NCI-H2107 treated with DMSO at 0.1 percent for 48 hours (cell line): ENCODE data around the gene MRPL20.
A peak's percentile ranks its signal among the peaks of the same experiment; 100 is the strongest.
"Not testable (repeated sequence)": the region's sequence is repeated elsewhere in the genome, so short reads cannot be mapped to it uniquely, and the experiment has no call there.

ENCODE experiments used
- DNase-seq: peaks from one replicate; lab custom pipeline; 2025; ENCODE audit not compliant: unreplicated experiment; lab: John Stamatoyannopoulos, UW

The MRPL20 gene

DNA sequence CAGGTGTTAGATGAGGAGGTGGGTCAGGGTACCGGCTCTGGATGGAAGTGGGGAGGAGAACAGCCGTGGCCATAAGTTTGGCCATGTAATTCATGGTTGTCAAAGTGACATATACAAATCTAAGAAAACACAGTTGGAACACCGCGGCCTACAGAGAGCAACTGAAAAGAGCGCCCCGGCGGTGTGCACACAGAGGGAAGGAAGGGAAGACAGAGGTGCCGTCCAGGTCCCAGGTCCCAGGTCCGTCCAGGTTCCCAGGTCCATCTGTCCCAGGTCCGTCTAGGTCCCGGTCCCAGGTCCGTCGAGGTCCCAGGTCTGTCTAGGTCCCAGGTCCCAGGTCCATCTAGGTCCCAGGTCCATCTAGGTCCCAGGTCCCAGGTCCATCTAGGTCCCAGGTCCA, 4.5 kb upstream of the MRPL20 start:
- DNase-seq, result no peak

DNA sequence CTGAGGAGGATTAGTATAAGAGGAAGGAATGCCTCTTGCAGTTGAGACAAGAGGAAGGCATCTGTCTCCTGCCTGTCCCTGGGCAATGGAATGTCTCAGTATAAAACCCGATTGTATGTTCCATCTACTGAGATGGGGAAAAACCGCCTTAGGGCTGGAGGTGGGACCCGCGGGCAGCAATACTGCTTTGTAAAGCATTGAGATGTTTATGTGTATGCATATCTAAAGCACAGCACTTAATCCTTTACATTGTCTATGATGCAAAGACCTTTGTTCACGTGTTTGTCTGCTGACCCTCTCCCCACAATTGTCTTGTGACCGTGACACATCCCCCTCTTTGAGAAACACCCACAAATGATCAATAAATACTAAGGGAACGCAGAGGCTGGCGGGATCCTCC, 3.1 kb upstream of the MRPL20 start:
- not testable (repeated sequence) for DNase-seq

DNA sequence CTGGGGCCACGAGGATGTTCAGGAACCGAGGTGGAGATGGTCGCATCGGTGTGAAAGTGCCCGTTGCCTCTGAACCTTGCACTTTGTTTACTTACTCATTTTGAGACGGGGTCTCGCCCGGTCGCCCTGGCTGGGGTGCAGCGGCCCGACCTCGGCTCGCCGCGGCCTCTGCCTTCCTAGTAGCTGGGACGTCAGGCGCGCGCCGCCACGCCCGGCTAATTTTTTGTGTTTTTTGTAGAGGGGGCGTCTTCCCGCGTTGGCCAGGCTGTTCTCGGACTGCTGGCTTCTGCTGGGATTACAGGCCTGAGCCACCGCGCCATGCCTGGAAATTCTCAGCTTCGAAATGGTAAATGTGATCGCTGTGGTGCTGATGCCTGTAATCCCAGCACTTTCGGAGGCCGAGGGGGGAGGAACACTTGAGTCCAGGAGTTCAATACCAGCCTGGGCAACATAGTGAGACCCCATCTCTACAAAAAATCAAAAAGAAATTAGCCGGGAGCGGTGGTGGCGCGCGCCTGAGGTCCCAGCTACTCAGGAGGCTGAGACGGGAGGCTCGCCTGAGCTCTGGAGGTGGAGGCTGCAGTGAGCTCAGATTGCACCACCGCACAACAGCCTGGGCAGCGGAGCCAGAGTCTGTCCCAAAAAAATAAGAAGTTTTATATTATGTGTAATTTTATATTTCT, 684 bp upstream of the MRPL20 start:
- no peak for DNase-seq

DNA sequence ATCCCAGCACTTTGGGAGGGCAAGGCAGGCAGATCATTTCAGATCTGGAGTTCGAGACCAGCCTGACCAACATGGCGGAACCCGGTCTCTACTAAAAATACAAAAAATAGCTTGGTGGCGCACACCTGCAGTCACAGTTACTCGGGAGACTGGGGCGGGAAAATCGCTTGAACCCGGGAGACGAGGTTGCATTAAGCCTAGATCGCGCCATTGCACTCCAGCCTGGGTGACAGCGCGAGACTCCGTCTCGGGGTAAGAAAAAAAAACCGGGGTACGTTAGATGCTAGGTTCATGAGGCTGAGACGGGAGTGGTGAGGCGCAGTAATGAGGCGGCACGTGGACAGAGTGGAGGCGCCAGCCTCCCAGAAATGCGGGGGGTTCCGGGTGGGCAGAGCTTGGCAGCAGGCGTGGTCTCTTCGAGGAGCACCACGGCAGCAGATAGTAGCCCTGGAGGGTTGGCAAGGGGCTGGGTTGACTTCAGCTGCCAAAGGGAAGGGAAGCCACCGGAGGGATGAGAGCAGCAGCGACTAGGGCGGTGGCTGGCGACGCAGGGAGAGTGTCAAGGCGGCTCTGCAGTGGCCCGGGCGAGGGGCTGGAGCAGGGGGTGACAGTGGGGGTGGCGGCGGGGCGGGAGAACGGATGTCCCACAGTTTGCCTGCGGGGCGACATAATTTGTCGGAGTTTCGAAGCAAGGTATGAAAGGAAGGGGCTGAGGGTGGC, 832 bp downstream of the MRPL20 start:
- DNase-seq, result no peak

DNA sequence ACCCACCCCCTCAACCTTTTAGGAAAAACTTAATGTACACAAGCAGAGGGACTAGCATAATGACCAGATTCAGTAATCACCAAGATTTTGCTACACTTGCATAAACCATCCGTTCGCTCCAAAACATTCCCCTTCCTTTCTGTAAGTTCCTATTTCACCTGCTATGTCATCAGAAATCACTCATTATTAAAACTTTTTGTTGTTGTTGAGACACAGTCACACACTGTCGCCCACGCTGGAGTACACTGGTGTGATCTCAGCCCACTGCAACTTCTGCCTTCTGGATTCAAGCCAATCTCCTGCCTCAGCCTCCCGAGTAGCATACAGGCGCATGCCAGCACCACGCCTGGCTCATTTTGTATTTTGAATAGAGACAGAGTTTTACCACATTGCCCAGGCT, 3.4 kb downstream of the MRPL20 start:
- no peak for DNase-seq

DNA sequence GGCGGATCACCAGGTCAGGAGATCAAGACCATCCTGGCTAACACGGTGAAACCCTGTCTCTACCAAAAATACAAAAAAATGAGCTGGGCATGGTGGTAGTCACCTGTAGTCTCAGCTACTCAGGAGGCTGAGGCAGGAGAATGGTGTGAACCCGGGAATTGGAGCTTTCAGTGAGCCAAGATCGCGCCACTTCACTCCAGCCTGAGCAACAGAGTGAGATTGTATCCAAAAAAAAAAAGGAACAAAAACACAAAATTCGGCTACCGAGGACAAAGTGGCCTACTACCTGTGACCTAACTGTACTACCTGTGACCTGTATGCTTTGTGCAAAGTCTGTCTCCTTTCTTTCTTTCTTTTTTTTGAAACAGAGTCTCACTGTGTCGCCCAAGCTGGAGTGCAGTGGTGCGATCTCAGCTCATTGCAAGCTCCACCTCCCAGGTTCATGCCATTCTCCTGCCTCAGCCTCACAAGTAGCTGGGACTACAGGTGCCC, 4.1 kb downstream of the MRPL20 start:
- DNase-seq, result not testable (repeated sequence)

DNA sequence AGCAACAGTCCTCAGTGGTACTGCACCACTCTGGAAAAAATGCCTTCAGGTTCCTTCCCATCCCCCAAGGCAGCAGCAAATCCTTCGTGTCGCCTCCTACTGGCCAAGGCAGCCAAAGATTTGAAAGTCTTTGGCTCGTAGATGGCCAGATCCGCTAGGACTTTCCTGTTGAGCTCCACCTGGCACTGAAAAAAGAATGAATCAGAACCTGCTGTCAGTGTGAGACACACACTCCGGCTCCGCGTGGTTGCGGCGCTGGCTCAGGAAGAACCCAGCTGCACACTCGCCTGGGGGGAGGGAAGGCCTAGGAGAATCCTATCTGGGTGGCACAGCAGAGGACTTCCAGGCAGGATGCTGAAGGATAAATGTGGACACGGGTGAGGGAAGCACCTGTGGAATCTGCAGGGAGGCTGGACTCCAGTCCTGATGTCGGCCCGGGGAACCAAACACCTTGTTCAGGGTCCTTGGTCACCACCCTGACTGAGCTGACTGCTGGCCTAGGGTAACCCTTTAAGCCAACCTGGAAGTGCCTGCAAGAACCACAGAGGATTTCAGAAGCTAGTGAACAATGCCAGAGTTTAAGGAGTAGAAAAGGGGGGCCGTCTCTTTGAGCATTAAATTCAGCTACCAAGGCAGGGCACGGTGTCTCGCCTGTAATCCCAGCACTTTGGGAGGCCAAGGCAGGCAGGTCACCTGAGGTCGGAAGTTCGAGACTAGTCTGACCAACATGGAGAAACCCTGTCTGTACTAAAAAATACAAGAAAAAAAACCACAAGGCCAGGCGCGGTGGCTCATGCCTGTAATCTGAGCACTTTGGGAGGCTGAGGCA, 4.8 kb downstream of the MRPL20 start:
- DNase-seq, result no peak

DNA sequence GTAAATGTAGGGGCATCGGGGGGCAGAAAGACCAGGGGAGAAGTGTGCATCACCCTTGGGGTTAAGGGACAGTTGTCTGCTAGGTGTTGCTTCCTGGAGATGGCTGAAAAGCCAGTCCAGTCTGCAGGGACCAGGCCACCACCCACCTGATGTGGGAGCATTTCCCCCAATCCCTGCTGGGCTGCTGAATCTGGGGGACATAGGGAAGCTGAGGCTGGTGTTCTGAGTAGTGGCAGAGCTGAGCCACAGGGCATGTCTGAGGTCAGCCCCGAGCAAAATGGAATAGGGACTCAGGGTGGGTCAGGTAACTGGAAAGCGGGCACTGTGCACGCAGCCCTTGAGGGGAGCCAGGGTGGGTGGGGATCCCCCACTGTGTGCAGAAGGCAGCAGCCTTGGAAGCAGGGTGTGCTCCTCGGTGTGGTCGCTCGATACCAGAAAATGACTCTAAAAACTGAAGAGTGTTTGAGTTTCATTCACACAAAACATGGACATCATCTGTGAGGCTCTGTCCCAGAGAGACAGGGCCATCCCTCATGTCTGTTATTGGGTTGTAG, 5.6 kb downstream of the MRPL20 start:
- no peak for DNase-seq

DNA sequence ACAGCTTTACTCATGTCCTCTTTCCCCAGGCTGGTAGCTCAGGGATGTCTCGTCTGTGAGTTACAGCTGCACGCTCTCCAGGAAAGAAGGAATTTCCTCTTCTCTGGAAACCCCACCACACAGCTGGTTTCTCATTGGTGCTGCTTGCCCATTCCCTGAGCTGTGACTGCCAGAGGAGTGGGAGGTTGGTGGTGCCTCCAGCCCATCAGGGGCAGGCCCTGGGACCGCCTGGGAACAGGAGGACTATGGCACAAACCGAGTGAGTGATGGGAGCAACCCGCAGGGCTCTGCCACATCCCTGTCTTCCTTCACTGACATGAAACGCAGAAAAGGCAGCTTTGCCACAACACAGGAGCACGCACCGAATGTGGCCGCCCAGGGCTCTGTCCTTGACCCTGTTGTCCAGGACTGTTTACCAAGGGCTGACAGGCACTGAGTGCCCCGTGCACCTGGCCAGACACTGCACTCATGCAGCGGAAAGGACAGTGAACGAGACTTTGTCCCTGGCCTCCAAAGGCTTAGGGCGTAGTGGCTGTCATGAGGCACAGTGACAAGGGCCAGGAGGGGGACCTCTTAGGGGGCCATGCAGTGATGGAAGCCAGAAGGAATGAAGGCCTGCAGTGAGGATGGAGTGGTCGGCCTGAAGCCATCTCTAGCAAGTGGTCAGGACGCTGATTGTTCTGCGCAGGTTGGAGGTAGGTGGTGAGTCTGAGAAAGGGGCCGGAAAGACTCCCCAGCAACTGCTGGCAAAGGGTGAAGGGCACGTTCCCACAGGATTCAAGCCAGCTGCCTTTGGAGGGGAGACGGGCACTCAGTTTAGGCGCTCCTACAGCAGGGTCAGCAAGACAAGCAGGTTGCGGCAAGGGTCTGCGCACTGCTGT, 6.3 kb downstream of the MRPL20 start:
- no peak for DNase-seq

DNA sequence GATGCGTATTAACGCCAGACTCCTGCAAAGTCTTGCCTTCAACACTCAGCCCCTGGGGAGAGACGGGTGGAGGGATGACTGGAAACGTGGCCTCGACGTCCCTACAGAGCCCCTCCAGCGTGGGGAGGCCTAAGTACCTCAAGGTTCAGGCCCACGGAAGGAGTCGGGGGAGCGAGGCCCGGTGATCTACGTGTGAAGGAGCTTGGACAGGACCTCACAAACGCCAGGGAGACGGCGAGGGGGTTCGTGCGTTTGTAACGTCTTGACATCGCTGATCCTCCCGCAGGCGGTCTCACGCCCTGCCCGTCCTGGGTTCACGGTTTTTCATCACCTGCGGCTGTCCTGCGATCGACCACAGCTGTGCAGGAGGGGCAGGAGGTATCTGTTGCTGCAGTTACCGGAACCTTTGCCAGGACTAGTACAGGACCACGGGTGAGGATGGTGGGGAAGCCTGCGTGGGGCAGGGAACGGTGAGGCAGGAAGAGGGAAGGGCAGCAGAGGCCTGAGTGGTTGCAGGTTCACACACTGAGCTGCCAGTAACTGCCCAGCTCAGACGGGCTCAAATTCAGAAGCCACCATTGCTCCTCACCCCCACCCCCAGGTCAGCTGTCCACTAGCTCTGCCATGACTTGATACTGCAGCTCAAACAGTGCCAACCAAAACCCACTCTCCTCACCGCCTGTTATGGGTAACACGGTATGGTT, 7.1 kb downstream of the MRPL20 start:
- DNase-seq, result no peak

DNA sequence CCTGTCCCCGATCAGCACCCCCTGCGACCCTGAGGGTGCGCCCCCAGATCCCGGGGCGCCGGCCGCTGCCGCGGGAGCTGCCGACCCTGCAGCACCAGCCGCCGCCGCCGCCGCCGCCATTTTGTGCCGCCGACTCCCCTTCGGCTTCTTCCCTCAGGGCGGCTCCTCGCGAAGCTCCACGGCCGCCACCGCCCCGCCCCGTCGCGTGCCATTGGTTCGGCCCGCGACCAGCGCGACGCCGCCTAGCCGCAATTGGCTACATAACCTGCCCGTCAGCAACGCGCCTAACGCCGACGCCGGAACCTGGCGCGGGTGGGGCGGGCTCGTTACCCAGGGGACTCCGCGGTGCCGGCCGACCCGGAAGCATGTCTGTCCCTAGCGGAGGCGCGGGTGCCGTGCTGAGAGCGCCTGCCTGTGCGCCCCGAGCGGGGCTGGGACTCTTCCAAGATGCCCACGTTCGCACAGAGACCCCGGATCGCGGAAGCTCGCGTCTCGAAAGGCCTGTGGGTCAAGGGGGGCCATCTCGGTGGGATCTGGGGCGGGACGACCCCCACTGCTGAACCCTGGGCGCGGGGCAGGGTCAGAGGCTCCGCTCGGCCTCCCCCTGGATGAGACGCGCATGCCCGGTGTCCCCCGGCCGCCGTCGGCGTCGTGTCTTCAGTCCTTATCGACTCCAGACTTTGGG, 7.8 kb downstream of the MRPL20 start, which contains the start of gene CCNL2:
Gene CCNL2 (minus strand): TSS at position 149 of the 685 bp plus-strand sequence. CDS start 29 bp downstream, at position 120.
- DNase-seq, result peak; percentile 25

DNA sequence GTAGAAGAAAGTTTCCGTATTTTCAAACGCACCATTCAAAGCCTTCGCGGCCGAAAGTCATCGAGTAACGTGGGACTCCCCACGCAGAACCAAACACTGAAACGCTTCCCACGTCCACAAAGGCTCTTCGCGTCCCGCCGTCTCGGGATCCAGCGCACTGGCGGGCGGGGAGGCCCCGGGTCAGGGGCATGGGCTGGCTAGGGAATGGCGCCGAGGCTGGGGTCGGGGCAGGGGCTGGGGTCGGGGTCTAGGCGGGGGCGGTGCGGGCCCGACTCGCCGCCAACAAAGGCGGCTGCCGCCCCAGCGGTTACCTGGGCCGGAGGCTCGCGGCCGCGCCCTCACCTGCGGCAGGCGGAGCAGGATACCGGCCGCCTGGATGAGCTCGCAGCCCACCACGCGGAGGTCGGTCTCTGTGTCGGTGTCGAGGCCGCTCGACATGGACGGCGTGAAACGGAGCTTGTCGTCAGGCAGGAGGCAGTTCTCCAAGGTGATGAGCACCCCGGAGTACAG, 8.4 kb downstream of the MRPL20 start:
- DNase-seq, result no peak

DNA sequence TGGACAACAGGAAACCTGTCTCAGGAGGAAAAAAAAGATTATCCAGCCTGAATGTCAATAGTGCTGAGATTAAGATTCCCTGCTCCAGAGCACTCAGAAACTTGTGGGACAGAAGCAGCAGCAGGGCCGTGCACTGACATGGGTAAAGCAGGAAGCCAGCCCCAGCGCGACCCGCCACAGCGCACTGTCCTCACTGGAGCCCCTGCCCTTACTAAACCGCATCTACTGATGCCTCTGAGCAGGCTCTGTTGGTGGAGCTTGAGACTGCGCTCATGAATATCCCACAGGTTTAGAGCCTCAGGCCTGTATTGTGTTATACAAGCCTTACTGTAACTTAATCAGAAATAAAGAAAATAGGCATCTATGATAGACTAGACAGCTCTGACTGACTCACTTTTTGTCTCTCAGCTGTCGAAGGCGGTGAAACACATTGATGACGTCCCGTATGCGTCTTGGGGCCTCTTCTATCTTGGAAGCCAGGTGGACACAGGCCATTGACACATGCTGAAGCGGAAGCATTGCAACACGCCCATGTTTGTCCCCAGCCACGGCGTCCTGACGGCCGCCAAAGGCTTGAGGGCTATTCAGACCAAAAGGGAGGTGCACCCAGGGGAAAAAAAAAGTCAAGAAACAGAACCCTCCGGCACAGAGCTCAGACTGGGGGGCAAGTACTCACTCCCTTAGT, 9.1 kb downstream of the MRPL20 start:
- DNase-seq, result no peak

DNA sequence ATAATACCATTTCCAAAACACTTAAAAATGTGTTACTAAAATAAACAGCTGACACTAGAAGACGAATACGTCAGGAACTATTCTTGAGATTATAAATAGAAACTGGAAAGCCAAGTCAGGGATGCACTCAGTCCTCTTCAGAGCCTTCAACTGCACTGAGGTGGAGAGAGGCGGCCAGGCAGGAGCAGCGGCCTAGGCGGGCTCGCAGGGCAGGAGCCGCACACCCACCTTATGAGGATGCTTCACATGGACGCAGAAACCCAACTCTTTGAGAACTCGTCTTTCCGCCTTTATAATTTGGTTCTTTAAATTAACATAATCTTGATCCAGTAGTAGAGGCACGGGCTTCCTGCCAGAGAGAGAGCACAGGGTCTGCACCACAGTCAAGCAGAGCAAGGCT, 11.9 kb downstream of the MRPL20 start:
- DNase-seq, result no peak

DNA sequence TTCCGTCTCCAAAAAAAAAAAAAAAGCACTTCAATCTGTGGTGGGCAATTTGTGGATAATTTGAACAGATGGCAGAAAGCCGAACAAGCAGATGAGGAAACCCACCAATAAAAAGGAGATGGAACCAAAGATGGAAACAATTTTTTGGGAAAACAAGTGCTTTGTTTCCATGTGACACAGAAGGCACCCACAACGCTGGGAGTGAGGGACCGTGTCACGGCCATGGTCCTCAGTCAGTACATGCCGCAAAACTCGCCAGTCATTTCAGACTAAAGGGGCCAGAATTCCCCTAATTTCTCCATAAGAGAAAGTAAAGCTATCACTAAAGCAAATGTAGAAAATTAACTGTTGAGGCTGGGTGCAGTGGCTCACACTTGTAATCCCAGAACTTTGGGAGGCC, 13.0 kb downstream of the MRPL20 start:
- DNase-seq, result no peak

DNA sequence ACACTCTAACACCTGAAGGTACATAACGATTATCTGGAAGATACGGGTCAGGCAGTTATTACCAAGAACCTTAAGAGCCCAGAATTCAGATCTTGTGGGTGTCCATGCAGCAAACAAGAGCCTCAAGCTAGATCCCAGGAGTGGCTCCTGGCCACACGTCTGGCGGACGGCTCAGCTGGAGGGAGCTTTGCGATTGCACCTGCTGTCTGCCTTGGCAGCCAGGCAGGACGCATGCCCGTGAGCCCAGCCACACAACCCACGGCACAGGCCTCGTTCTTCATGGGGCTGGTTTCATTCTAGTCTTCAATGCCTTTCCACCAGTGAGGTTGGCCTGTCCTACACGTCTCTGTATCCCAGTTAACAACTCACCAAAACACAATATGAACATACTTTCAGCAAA, 13.7 kb downstream of the MRPL20 start:
- DNase-seq, result no peak

DNA sequence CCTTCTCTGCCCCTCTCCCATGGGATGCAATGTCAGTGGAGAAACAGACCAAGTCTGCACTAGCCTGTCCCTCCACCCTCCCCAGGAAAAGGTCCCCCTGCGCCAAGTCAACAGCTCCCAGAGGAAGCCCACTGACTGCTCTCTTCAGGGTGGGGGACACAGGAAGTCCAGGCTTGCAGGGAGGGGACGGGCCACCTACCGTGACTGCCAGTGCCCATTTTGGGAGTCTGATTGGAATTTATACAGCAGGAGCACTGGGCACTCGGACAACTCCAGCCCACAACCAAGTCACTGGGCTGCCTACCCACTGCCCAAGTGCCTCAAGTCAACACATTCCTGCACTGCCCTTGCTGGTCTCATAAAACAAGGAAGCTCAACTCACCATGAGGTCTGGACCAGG, 14.1 kb downstream of the MRPL20 start:
- no peak for DNase-seq

DNA sequence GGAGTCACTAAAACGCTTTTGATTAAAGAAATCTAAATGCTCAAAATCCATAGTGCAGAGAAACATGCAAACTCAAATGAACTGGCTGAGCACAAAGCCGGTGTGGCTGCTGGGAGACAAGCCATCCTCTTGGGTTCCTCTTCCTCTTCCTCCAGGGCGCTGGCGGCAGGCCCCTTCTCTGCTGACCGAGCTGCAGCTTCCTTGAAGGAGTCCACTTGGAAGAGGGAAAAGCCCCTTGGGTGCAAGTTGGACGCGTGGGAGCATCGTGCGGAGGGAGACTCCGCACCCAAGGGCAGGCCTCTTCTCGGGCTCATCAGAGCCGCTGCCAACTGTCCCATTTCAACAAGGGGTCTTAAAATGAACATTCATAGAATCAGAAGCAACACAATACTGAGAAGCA, 15.9 kb downstream of the MRPL20 start:
- DNase-seq, result no peak
